ENCODE data around the gene ZNF655. TPM values are rescaled to one million over a fixed set of nuclear protein-coding genes. Genes with fewer than 3 reads are reported as not detected.

ZNF655 gene
- polyA plus RNA-seq, 3 donors: 61.6 to 151 (median 62.2) TPM

DNA sequence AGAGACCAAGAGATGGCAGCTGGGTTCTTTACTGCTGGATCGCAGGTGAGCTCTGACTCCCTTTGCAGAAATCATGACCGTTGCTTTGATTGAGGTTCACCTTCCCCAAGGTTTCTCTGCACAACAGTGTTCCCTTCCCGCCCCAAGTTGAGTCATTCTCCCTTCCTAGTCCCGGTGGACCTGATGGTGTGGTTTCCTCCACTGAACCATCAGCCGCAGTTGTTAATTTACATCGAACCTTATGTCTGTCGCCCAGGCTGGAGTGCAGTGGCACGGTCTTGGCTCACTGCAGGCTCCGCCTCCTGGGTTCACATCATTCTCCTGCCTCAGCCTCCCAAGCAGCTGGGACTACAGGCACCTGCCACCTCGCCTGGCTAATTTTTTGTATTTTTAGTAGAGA, 64.2 kb downstream of the ZNF655 start:
- Mint-ChIP-seq H3K4me3 (no peak overlapping the region), H3K27me3 (ENCODE audit: low read depth in 3 of 3) (peaks cover 0 to 7% (median 2%) of the 10 kb centered on the region in 3 donors), H3K36me3 (peaks cover 90 to 91% of the 10 kb centered on the region in 2 donors), H3K27ac (no peak overlapping the region), H3K9me3 (no peaks in the 10 kb centered on the region), H3K4me1 (peaks cover 18% of the 10 kb centered on the region)
- peaks cover 85 to 94% of the 10 kb centered on the region in 2 donors for H3K36me3 ChIP-seq (replicated peaks in 1 of 2; ENCODE audit: control insufficient read depth in 1 of 2, insufficient read depth in 2 of 2, low read length in 2 of 2)
- TF ChIP-seq, protein P1, sequence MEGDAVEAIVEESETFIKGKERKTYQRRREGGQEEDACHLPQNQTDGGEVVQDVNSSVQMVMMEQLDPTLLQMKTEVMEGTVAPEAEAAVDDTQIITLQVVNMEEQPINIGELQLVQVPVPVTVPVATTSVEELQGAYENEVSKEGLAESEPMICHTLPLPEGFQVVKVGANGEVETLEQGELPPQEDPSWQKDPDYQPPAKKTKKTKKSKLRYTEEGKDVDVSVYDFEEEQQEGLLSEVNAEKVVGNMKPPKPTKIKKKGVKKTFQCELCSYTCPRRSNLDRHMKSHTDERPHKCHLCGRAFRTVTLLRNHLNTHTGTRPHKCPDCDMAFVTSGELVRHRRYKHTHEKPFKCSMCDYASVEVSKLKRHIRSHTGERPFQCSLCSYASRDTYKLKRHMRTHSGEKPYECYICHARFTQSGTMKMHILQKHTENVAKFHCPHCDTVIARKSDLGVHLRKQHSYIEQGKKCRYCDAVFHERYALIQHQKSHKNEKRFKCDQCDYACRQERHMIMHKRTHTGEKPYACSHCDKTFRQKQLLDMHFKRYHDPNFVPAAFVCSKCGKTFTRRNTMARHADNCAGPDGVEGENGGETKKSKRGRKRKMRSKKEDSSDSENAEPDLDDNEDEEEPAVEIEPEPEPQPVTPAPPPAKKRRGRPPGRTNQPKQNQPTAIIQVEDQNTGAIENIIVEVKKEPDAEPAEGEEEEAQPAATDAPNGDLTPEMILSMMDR (IDR thresholded peaks at IDR 0.05): no peak
- H3K79me2 ChIP-seq (ENCODE audit: insufficient read depth, low read length): peaks cover 10% of the 10 kb centered on the region
- H2AFZ ChIP-seq (ENCODE audit: insufficient read depth, low read depth, low read length, poor library complexity, severe bottlenecking): no peak overlapping the region
- DNase-seq: no peak
- no peak overlapping the region for H3K27ac ChIP-seq (ENCODE audit: low read depth in 1 of 2, low read length in 2 of 2)
- intact Hi-C loops (cut with micrococcal nuclease): no loop called here
- 94% methylated on average over 7 of the region's 10 CpGs for WGBS (ENCODE audit: insufficient coverage)
- H3K4me2 ChIP-seq (replicated peaks; ENCODE audit: extremely low read depth, low read length, poor library complexity, severe bottlenecking): no peak overlapping the region
- H3K27me3 ChIP-seq (ENCODE audit: control insufficient read depth in 2 of 2, insufficient read depth in 2 of 2, low read length in 2 of 2): no peaks in the 10 kb centered on the region
- H4K20me1 ChIP-seq (ENCODE audit: insufficient read depth, low read length): peaks cover 12% of the 10 kb centered on the region
- H3K4me3 ChIP-seq (replicated peaks in 1 of 3; ENCODE audit: low read depth in 2 of 3, low read length in 3 of 3): no peak overlapping the region
- H3K4me1 ChIP-seq (ENCODE audit: control insufficient read depth in 1 of 2, insufficient read depth in 2 of 2, low read length in 2 of 2): peaks cover 2 to 6% of the 10 kb centered on the region in 2 donors
- H3K9me3 ChIP-seq (replicated peaks in 1 of 2; ENCODE audit: control insufficient read depth in 1 of 2, insufficient read depth in 1 of 2, low read length in 2 of 2): no peaks in the 10 kb centered on the region
- no peak overlapping the region for H3K9ac ChIP-seq (ENCODE audit: insufficient read depth, low read length, poor library complexity, severe bottlenecking)

DNA sequence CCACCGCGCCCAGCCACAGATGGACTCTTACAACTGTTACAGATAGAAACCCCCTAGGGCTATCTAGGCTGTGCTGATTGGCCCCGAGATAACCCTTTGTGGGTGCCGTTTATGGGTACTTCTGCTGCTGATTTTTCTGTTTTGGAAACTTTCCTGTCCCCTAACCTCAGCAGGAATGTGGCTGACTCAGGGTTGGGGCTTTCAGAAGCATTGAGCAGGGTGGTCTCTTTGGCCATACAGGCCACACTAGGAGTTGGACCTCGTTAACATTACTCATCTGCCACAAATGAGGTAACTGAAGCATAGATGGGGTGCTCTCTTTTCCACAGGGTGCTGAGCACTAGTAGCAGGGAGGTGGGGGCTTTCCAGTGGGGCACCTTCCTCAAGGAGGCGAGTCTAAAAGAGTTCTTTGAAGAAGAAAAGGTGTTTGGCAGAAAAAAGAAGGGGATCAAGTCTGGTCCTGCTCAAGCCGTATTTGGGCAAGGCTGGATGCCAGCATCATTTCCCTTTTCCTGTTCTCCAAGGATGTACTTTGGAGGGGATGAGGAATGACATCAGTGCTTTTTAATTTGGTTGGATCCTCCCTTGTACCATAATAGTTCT, 64.8 kb downstream of the ZNF655 start:
- H2AFZ ChIP-seq (ENCODE audit: insufficient read depth, low read depth, low read length, poor library complexity, severe bottlenecking): no peak overlapping the region
- Mint-ChIP-seq H3K4me1 (peaks cover 12% of the 10 kb centered on the region), H3K27ac (peak overlapping the region in 1 of 7 donors; percentile 69), H3K36me3 (peaks cover 95% of the 10 kb centered on the region in 2 donors), H3K4me3 (no peak overlapping the region), H3K9me3 (no peaks in the 10 kb centered on the region), H3K27me3 (ENCODE audit: low read depth in 3 of 3) (peaks cover 0 to 7% (median 2%) of the 10 kb centered on the region in 3 donors)
- H3K4me3 ChIP-seq (replicated peaks in 1 of 3; ENCODE audit: low read depth in 2 of 3, low read length in 3 of 3): no peak overlapping the region
- peaks cover 12% of the 10 kb centered on the region for H4K20me1 ChIP-seq (ENCODE audit: insufficient read depth, low read length)
- peaks cover 91 to 100% of the 10 kb centered on the region in 2 donors for H3K36me3 ChIP-seq (replicated peaks in 1 of 2; ENCODE audit: control insufficient read depth in 1 of 2, insufficient read depth in 2 of 2, low read length in 2 of 2)
- 95% methylated on average over 4 of the region's 7 CpGs for WGBS (ENCODE audit: insufficient coverage)
- no peaks in the 10 kb centered on the region for H3K4me1 ChIP-seq (ENCODE audit: control insufficient read depth in 1 of 2, insufficient read depth in 2 of 2, low read length in 2 of 2)
- no peaks in the 10 kb centered on the region for H3K27me3 ChIP-seq (ENCODE audit: control insufficient read depth in 2 of 2, insufficient read depth in 2 of 2, low read length in 2 of 2)
- TF ChIP-seq, protein P1 (IDR thresholded peaks at IDR 0.05): no peak
- intact Hi-C loops (cut with micrococcal nuclease): no loop called here
- DNase-seq: no peak
- no peak overlapping the region for H3K27ac ChIP-seq (ENCODE audit: low read depth in 1 of 2, low read length in 2 of 2)
- no peak overlapping the region for H3K4me2 ChIP-seq (replicated peaks; ENCODE audit: extremely low read depth, low read length, poor library complexity, severe bottlenecking)
- H3K9ac ChIP-seq (ENCODE audit: insufficient read depth, low read length, poor library complexity, severe bottlenecking): no peak overlapping the region
- peaks cover 7% of the 10 kb centered on the region for H3K79me2 ChIP-seq (ENCODE audit: insufficient read depth, low read length)
- no peaks in the 10 kb centered on the region for H3K9me3 ChIP-seq (replicated peaks in 1 of 2; ENCODE audit: control insufficient read depth in 1 of 2, insufficient read depth in 1 of 2, low read length in 2 of 2)

Data from CD14-positive monocyte (primary cell).